Sigmoid colon (tissue), 7 donors: ENCODE data around the gene CEMIP. TPM values are rescaled to one million over a fixed set of nuclear protein-coding genes. Genes with fewer than 3 reads are reported as not detected.

Experiments used
- DNase-seq: peaks from one replicate; pipeline ENCODE4 v3.0.0-alpha.2; 2019
- H3K27ac ChIP-seq, 4 donors: fragments of 200-600 bp; sonication (generic); one replicate each; pipeline ENCODE4 v1.5.1; 2016 to 2019; ENCODE audit warnings: mild to moderate bottlenecking in 1 of 4
- H3K27me3 ChIP-seq, 3 donors: fragments of 200-600 bp; sonication (generic); one replicate each; pipeline ENCODE4 v1.5.1; 2019; ENCODE audit warnings: mild to moderate bottlenecking in 1 of 3
- H3K36me3 ChIP-seq, 4 donors: fragments of 200-600 bp; sonication (generic); one replicate each; pipeline ENCODE4 v1.5.1; 2016 to 2019
- H3K4me1 ChIP-seq, 4 donors: fragments of 200-600 bp; sonication (generic); one replicate each; pipeline ENCODE4 v1.5.1; 2017 to 2019
- H3K4me3 ChIP-seq, 4 donors: fragments of 200-600 bp; sonication (generic); one replicate each; pipeline ENCODE4 v1.5.1; 2017 to 2019; ENCODE audit warnings: mild to moderate bottlenecking in 2 of 4, moderate library complexity in 1 of 4
- H3K9me3 ChIP-seq, 4 donors: fragments of 200-600 bp in 3 of 4; sonication (generic) in 3 of 4; one replicate each; pipeline versions ENCODE4 v1.5.1 to v1.6.1; 2013 to 2019
- CTCF ChIP-seq, 4 experiments: fragments of 450-650 bp in 3 of 4; fragments of 200-600 bp in 1 of 4; IDR thresholded peaks; one replicate each; pipeline ENCODE4 v1.5.1; 2016 to 2019; ENCODE audit warnings: antibody characterized with exemption in 4 of 4, mild to moderate bottlenecking in 3 of 4, moderate library complexity in 2 of 4
- EP300 ChIP-seq, 4 donors: sonication (generic); formaldehyde crosslinking; IDR thresholded peaks; one replicate each; pipeline ENCODE4 v1.6.1; 2017; ENCODE audit warnings: antibody characterized with exemption in 4 of 4
- POLR2A ChIP-seq, 2 donors: fragments of 450-650 bp; IDR thresholded peaks; one replicate each; pipeline ENCODE4 v1.6.1; 2016; ENCODE audit warnings: antibody characterized with exemption in 2 of 2, mild to moderate bottlenecking in 2 of 2, moderate library complexity in 2 of 2
- POLR2AphosphoS5 ChIP-seq, 4 donors: sonication (generic); formaldehyde crosslinking; IDR thresholded peaks; one replicate each; pipeline ENCODE4 v1.6.1; 2017; ENCODE audit warnings: antibody characterized with exemption in 4 of 4
- WGBS, 2 donors: extraction: QIAGEN DNeasy Blood & Tissue Kit; methylation state at CpG; one replicate each; pipeline ENCODE4 v1.1.7; 2013; 5-methylcytosine and 5-hydroxymethylcytosine counted together
- intact Hi-C: fragments of 100-400 bp; cut with DNase I; formaldehyde crosslinking; loops from one replicate; pipeline ENCODE4 v1.15.1; 2023
- polyA plus RNA-seq, 3 donors: library from polyadenylated mRNA; stranded (reverse); fragments of 200-250 nt; gene quantifications; one replicate each; pipeline ENCODE4 v1.2.3, GENCODE V29; 2013
- total RNA-seq, 4 donors: library from RNA; depleted of rRNA; stranded (reverse); fragments of >200 nt; gene quantifications; one replicate each; pipeline ENCODE4 v1.1.0, GENCODE V29; 2016
- donor health status: healthy with polysubstance abuse.
- donor health status: Bipolar disorder and iron deficiency.
- donor health status: healthy.

CEMIP gene
- total and polyA plus RNA-seq, 7 donors: under 0.01 to 2.1 (median under 0.01) TPM; not detected in 2

DNA sequence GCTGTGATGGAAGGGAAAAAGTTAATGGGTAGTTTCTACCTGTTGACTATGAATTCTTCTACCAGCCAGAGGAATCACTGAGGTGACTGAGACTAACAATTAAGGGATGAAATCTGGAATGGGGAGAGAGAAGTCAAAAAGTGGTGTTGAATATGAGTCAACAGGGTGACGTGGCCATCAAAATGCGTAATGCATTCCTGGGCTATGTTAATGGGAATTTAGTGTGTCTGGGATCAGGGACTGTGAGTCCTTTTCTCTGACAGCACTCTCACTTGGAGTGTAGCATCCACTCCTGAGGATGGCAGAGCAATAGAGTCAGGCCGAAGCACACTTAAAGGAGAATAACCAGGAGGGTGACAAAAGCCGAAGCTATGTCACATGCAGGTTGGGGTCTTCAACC is 150.1 kb downstream of the CEMIP start:
- no peak overlapping the region for H3K27ac ChIP-seq
- no peaks in the 10 kb centered on the region for H3K9me3 ChIP-seq
- 93 to 98% methylated on average over 4 of the region's 4 CpGs for WGBS, 2 donors
- no peaks in the 10 kb centered on the region for H3K36me3 ChIP-seq
- DNase-seq: no peak
- TF ChIP-seq POLR2A (IDR thresholded peaks at IDR 0.05) (no peak), CTCF (IDR thresholded peaks at IDR 0.05) (no peak), POLR2AphosphoS5 (IDR thresholded peaks at IDR 0.05) (no peak), EP300 (IDR thresholded peaks at IDR 0.05) (no peak)
- intact Hi-C loops: no loop called here
- no peaks in the 10 kb centered on the region for H3K27me3 ChIP-seq
- H3K4me1 ChIP-seq: peaks cover 0 to 25% (median 23%) of the 10 kb centered on the region in 4 donors
- H3K4me3 ChIP-seq: no peak overlapping the region

DNA sequence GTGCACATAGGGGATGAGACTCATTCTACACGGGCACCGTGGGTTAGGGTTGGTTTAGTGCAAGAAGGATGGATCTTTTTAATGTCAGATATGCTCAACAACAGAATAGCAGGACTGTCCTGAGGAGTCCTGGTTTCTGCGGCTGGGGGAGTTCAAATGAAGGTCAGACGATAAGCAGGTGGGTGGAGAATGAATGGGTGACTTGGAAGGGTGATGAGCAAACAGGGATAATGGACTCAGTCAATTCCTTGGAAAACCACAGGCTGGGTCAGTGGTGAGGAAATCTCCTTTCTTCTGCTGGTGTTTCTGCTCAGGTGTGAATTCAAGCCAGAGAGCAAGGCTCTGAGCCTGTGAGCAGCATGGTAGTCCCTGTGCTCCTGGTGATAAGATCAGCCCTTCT is 150.5 kb downstream of the CEMIP start:
- WGBS, 2 donors: 93 to 95% methylated on average over 4 of the region's 4 CpGs
- no peak overlapping the region for H3K27ac ChIP-seq
- no peaks in the 10 kb centered on the region for H3K9me3 ChIP-seq
- H3K27me3 ChIP-seq: no peaks in the 10 kb centered on the region
- DNase-seq: no peak
- H3K4me3 ChIP-seq: no peak overlapping the region
- TF ChIP-seq POLR2AphosphoS5 (IDR thresholded peaks at IDR 0.05) (no peak), CTCF (IDR thresholded peaks at IDR 0.05) (no peak), EP300 (IDR thresholded peaks at IDR 0.05) (no peak), POLR2A (IDR thresholded peaks at IDR 0.05) (no peak)
- intact Hi-C loops: loop anchor here (5.0 to 10.0 kb wide), 2 partner anchors 67 to 235 kb away; partner anchors contain the start of gene ABHD17C
- H3K36me3 ChIP-seq: no peaks in the 10 kb centered on the region
- peaks cover 0 to 30% (median 27%) of the 10 kb centered on the region in 4 donors for H3K4me1 ChIP-seq

- no peaks in the 10 kb centered on the region for H3K27me3 ChIP-seq
- H3K4me3 ChIP-seq: no peak overlapping the region
- H3K4me1 ChIP-seq: peaks cover 0 to 45% (median 41%) of the 10 kb centered on the region in 4 donors
- TF ChIP-seq CTCF (IDR thresholded peaks at IDR 0.05): no peak
- no peak for TF ChIP-seq EP300 (IDR thresholded peaks at IDR 0.05)
- no peak for TF ChIP-seq POLR2A (IDR thresholded peaks at IDR 0.05)
- intact Hi-C loops: loop anchor here (5.0 to 10.0 kb wide), 2 partner anchors 69 to 236 kb away; partner anchors contain the start of gene ABHD17C
- 97% methylated on average over 2 of the region's 2 CpGs for WGBS, 2 donors
- H3K27ac ChIP-seq: peak overlapping the region in 3 of 4 donors; percentile 76 to 85 (median 80)
- no peaks in the 10 kb centered on the region for H3K36me3 ChIP-seq
- no peaks in the 10 kb centered on the region for H3K9me3 ChIP-seq
- DNase-seq: no peak
Measured at GRCh38 chr15:80931191-80931590, 152.0 kb downstream of the CEMIP start.

DNA sequence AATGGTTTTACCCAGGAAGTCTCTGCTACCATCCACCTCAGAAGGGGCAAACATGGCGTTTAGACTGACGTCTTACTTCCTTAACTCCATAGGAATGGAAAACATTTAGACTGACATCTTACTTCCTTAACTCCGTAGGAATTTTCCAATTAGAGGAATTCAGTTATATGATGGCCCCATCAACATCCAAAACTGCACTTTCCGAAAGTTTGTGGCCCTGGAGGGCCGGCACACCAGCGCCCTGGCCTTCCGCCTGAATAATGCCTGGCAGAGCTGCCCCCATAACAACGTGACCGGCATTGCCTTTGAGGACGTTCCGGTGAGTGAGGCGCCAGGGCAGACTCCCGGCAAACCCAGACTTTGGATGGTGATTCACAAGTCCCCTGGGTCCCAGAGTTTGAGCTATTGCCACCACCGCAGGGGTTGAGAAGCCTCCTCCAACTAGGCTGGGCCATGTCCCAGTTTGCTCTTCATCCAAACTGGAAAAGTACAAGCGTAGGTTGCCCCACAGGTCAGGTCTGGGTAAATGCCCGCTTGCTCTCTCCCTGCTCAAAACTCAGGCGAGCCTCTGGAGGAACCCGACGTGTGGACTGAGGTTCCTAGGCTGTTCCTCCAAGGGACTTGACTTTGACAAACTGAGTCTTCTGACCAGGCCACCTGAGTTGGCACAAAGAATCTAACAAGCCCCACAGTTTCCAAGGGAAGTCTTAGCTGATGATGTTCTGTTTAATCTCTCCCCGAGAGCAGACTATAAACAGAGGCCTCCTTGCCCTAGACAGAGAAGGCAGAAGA is 152.7 kb downstream of the CEMIP start:
- peak; percentile 71 for DNase-seq
- intact Hi-C loops: loop anchor here (5.0 to 10.0 kb wide), 2 partner anchors 70 to 237 kb away; partner anchors contain the start of gene ABHD17C
- peak overlapping the region; percentile 36 to 85 (median 78) for H3K27ac ChIP-seq

More for the DNA sequence above, 152.7 kb downstream of the CEMIP start:
- Histone ChIP-seq H3K4me1 (peaks cover 0 to 52% (median 47%) of the 10 kb centered on the region in 4 donors), H3K4me3 (no peak overlapping the region), H3K9me3 (no peaks in the 10 kb centered on the region), H3K27me3 (no peaks in the 10 kb centered on the region), H3K36me3 (no peaks in the 10 kb centered on the region)
- peak; percentile 82 to 86 (median 84) for TF ChIP-seq POLR2AphosphoS5 (IDR thresholded peaks at IDR 0.05)
- no peak for TF ChIP-seq CTCF (IDR thresholded peaks at IDR 0.05)
- peak; percentile 21 to 57 (median 46) for TF ChIP-seq EP300 (IDR thresholded peaks at IDR 0.05)
- no peak for TF ChIP-seq POLR2A (IDR thresholded peaks at IDR 0.05)
- 95 to 96% methylated on average over 20 of the region's 20 CpGs for WGBS, 2 donors
